Transverse colon (tissue), 4 donors: ENCODE data around the gene ROPN1L. TPM values are rescaled to one million over a fixed set of nuclear protein-coding genes. Genes with fewer than 3 reads are reported as not detected.
A peak's percentile ranks its signal among the peaks of the same experiment; 100 is the strongest.

Source experiments
- DNase-seq: peaks from one replicate; pipeline ENCODE4 v3.0.0-alpha.2; 2019
- H3K27ac ChIP-seq, 4 donors: fragments of 200-600 bp; sonication (generic); 2 replicates each; pipeline ENCODE4 v1.5.1; 2016 to 2018; ENCODE audit warnings: inconsistent platforms in 4 of 4
- H3K27me3 ChIP-seq: fragments of 200-600 bp; sonication (generic); 2 replicates; pipeline ENCODE4 v1.5.1; 2017; ENCODE audit warnings: inconsistent platforms
- H3K36me3 ChIP-seq, 4 donors: fragments of 200-600 bp; sonication (generic); 2 replicates each; pipeline ENCODE4 v1.5.1; 2017 to 2019; ENCODE audit warnings: inconsistent platforms in 4 of 4
- H3K4me1 ChIP-seq, 4 donors: fragments of 200-600 bp; sonication (generic); 2 replicates each; pipeline ENCODE4 v1.5.1; 2017 to 2020; ENCODE audit warnings: inconsistent platforms in 4 of 4
- H3K4me3 ChIP-seq, 4 donors: fragments of 200-600 bp; sonication (generic); 1 replicate in 1 of 4; 2 replicates in 3 of 4; pipeline versions ENCODE4 v1.5.1 to v1.6.1; 2017 to 2019; ENCODE audit warnings: inconsistent platforms in 4 of 4
- H3K9me3 ChIP-seq, 2 donors: fragments of 200-600 bp; sonication (generic); 2 replicates each; pipeline ENCODE4 v1.5.1; 2017 to 2019; ENCODE audit warnings: inconsistent platforms in 2 of 2
- CTCF ChIP-seq, 5 experiments: fragments of 200-600 bp in 3 of 5; fragments of 450-650 bp in 2 of 5; sonication (generic) in 3 of 5; IDR thresholded peaks; 1 replicate in 2 of 5; 2 replicates in 3 of 5; pipeline ENCODE4 v1.5.1; 2016 to 2017; ENCODE audit warnings: antibody characterized with exemption in 5 of 5, inconsistent platforms in 3 of 5, mild to moderate bottlenecking in 2 of 5, moderate library complexity in 1 of 5
- EP300 ChIP-seq: sonication (generic); formaldehyde crosslinking; IDR thresholded peaks from one replicate; pipeline ENCODE4 v1.6.1; 2017; ENCODE audit warnings: antibody characterized with exemption, low read depth
- POLR2A ChIP-seq: fragments of 450-650 bp; IDR thresholded peaks from one replicate; pipeline ENCODE4 v1.6.1; 2016; ENCODE audit warnings: antibody characterized with exemption, mild to moderate bottlenecking, moderate library complexity
- POLR2AphosphoS5 ChIP-seq, 3 donors: sonication (generic); formaldehyde crosslinking; IDR thresholded peaks; one replicate each; pipeline ENCODE4 v1.6.1; 2016; ENCODE audit warnings: antibody characterized with exemption in 3 of 3
- WGBS, 2 donors: methylation state at CpG; one replicate each; pipeline ENCODE4 v1.1.5; 2018; ENCODE audit warnings: low coverage in 1 of 2; 5-methylcytosine and 5-hydroxymethylcytosine counted together
- in situ Hi-C, 4 donors: fragments of 200-750 bp; cut with MboI; loops; one replicate each; pipeline versions ENCODE4 v1.15.0 to v1.15.1; 2017; ENCODE audit warnings: low sequenced_read_pairs in 3 of 4, low pct_ligation_motif_present in 1 of 4, low pct_unique_long_range_greater_than_20kb in 1 of 4
- intact Hi-C: fragments of 100-400 bp; cut with DNase I; formaldehyde crosslinking; loops from one replicate; pipeline ENCODE4 v1.15.1; 2023; ENCODE audit warnings: low total_unique reads
- total RNA-seq, 4 donors: library from RNA; depleted of rRNA; stranded (reverse); fragments of >200 nt; gene quantifications; one replicate each; pipeline ENCODE4 v1.1.0, GENCODE V29; 2016

Gene ROPN1L
- total RNA-seq, 4 donors from 2014 or later: 0.32 to 2.6 TPM; not detected in 2

- TF ChIP-seq POLR2A: no peak
- TF ChIP-seq POLR2AphosphoS5 (IDR thresholded peaks at IDR 0.05): no peak
- TF ChIP-seq EP300: no peak
- no peak for TF ChIP-seq CTCF (IDR thresholded peaks at IDR 0.05)
- in situ Hi-C loops: no loop called here
Measured at GRCh38 chr5:10438301-10438700, 3.4 kb upstream of the ROPN1L start.

GRCh38 chr5:10439692-10440091 lies 2.0 kb upstream of the ROPN1L start:
- in situ Hi-C loops: no loop called here
- Histone ChIP-seq H3K4me1 (peaks cover 0 to 23% (median 10%) of the 10 kb centered on the region in 4 donors), H3K9me3 (no peaks in the 10 kb centered on the region), H3K4me3 (no peak overlapping the region), H3K36me3 (peaks cover 0 to 3% (median under 1%) of the 10 kb centered on the region in 4 donors), H3K27me3 (peaks cover 14% of the 10 kb centered on the region), H3K27ac (no peak overlapping the region)
- 73 to 89% methylated on average over 4 of the region's 4 CpGs for WGBS, 2 donors
- intact Hi-C loops: loop anchor here (10.0 kb wide), 1 partner anchor 155 kb away; no protein-coding TSS in a partner anchor
- TF ChIP-seq POLR2A (no peak), CTCF (IDR thresholded peaks at IDR 0.05) (no peak)
- no peak for DNase-seq

More at GRCh38 chr5:10438301-10438700, 3.4 kb upstream of the ROPN1L start:
- H3K9me3 ChIP-seq: no peaks in the 10 kb centered on the region
- DNase-seq: no peak
- peaks cover 11% of the 10 kb centered on the region for H3K27me3 ChIP-seq
- peaks cover 0 to 17% (median 7%) of the 10 kb centered on the region in 4 donors for H3K36me3 ChIP-seq
- intact Hi-C loops: no loop called here
- WGBS, 2 donors: 92 to 100% methylated on average over 2 to 4 of the region's 4 CpGs
- no peak overlapping the region for H3K27ac ChIP-seq
- no peak overlapping the region for H3K4me3 ChIP-seq
- H3K4me1 ChIP-seq: peaks cover 0 to 23% (median 10%) of the 10 kb centered on the region in 4 donors

GRCh38 chr5:10440367-10440990 lies 1.2 kb upstream of the ROPN1L start:
- Histone ChIP-seq H3K9me3 (no peaks in the 10 kb centered on the region), H3K27ac (peak overlapping the region in 2 of 4 donors; percentile 82 to 85), H3K36me3 (no peaks in the 10 kb centered on the region), H3K4me3 (peak overlapping the region in 3 of 4 donors; percentile 31 to 62 (median 52)), H3K27me3 (peaks cover 14% of the 10 kb centered on the region), H3K4me1 (peaks cover 0 to 28% (median 10%) of the 10 kb centered on the region in 4 donors)
- no peak for DNase-seq
- WGBS, 2 donors: 54 to 64% methylated on average over 7 to 16 of the region's 16 CpGs
- TF ChIP-seq EP300 (no peak), POLR2A (no peak)
- intact Hi-C loops: loop anchor here (10.0 kb wide), 1 partner anchor 156 kb away; no protein-coding TSS in a partner anchor
- in situ Hi-C loops: no loop called here

GRCh38 chr5:10441992-10442435 lies 335 bp downstream of the ROPN1L start:
- intact Hi-C loops (loop anchor here (10.0 kb wide), 1 partner anchor 157 kb away; no protein-coding TSS in a partner anchor), in situ Hi-C loops (no loop called here)
- Histone ChIP-seq H3K4me3 (peak overlapping the region; percentile 31 to 62 (median 42)), H3K27ac (peak overlapping the region; percentile 76 to 85 (median 82)), H3K27me3 (peaks cover 14% of the 10 kb centered on the region), H3K36me3 (no peaks in the 10 kb centered on the region), H3K9me3 (no peaks in the 10 kb centered on the region), H3K4me1 (peaks cover 0 to 28% (median 10%) of the 10 kb centered on the region in 4 donors)
- TF ChIP-seq POLR2A (no peak), CTCF (IDR thresholded peaks at IDR 0.05) (no peak), POLR2AphosphoS5 (IDR thresholded peaks at IDR 0.05) (no peak), EP300 (no peak)
- WGBS, 2 donors: 0 to 1% methylated on average over 4 to 43 of the region's 44 CpGs
- no peak for DNase-seq
